OCI-LY1 (cell line): ENCODE data around the gene HMGXB3.

ENCODE experiments used
- H2AFZ ChIP-seq: fragments of 200-600 bp; sonication (generic), shearing (Covaris generic); 2 replicates; pipeline ENCODE4 v1.6.0; 2014; ENCODE audit warnings: antibody characterized with exemption, mild to moderate bottlenecking, low read length
- H3F3A ChIP-seq: fragments of 200-600 bp; sonication (generic), shearing (Covaris generic); 2 replicates; pipeline ENCODE4 v1.6.0; 2014; ENCODE audit warnings: mild to moderate bottlenecking, antibody characterized with exemption, low read length, moderate library complexity; ENCODE audit not compliant: insufficient read depth
- H3K27ac ChIP-seq: fragments of 200-600 bp; sonication (generic); 2 replicates; pipeline ENCODE4 v1.5.1; 2014; ENCODE audit warnings: low read length, mixed run types, mild to moderate bottlenecking, low read depth; ENCODE audit not compliant: poor library complexity, severe bottlenecking
- H3K27me3 ChIP-seq: fragments of 200-600 bp; sonication (generic); 2 replicates; pipeline ENCODE4 v1.6.0; 2014; ENCODE audit warnings: antibody characterized with exemption, mild to moderate bottlenecking, low read length, moderate library complexity; ENCODE audit not compliant: insufficient read depth
- H3K36me3 ChIP-seq: fragments of 200-600 bp; sonication (generic); 2 replicates; pipeline ENCODE4 v1.6.1; 2014; ENCODE audit warnings: mild to moderate bottlenecking, antibody characterized with exemption, low read length, moderate library complexity, mixed read lengths; ENCODE audit not compliant: insufficient read depth
- H3K4me1 ChIP-seq: fragments of 200-600 bp; sonication (generic); 2 replicates; pipeline ENCODE4 v1.5.1; 2014; ENCODE audit warnings: mild to moderate bottlenecking, low read length, moderate library complexity; ENCODE audit not compliant: insufficient read depth, severe bottlenecking
- H3K4me2 ChIP-seq: fragments of 200-600 bp; sonication (generic), shearing (Covaris generic); 2 replicates; pipeline ENCODE4 v1.6.1; 2014; ENCODE audit warnings: low read length
- H3K4me3 ChIP-seq: fragments of 200-600 bp; sonication (generic); 2 replicates; pipeline ENCODE4 v1.5.1; 2014; ENCODE audit warnings: low read length, low read depth, mild to moderate bottlenecking, mixed read lengths; ENCODE audit not compliant: poor library complexity, severe bottlenecking
- H3K79me2 ChIP-seq: fragments of 200-600 bp; shearing (Covaris generic); 2 replicates; pipeline ENCODE4 v1.6.1; 2016; ENCODE audit warnings: mixed run types, low read length, mixed read lengths; ENCODE audit not compliant: insufficient read depth
- H3K9ac ChIP-seq: fragments of 200-600 bp; sonication (generic), shearing (Covaris generic); 2 replicates; pipeline ENCODE4 v1.6.1; 2014; ENCODE audit warnings: mild to moderate bottlenecking, low read length, mixed read lengths
- H3K9me2 ChIP-seq: fragments of 200-600 bp; sonication (generic), shearing (Covaris generic); 2 replicates; pipeline ENCODE4 v1.6.1; 2014; ENCODE audit warnings: low read depth, mild to moderate bottlenecking, low read length, mixed read lengths
- H3K9me3 ChIP-seq: fragments of 200-600 bp; shearing (Covaris generic); 2 replicates; pipeline ENCODE4 v1.6.1; 2014; ENCODE audit warnings: low read length, mixed read lengths
- H4K20me1 ChIP-seq: fragments of 200-600 bp; sonication (generic), shearing (Covaris generic); 2 replicates; pipeline ENCODE4 v1.6.0; 2016; ENCODE audit warnings: mild to moderate bottlenecking, low read length; ENCODE audit not compliant: insufficient read depth
- EZH2 ChIP-seq: fragments of 200-600 bp; sonication (generic), shearing (Covaris generic); IDR thresholded peaks from 2 replicates; pipeline ENCODE4 v1.8.0; 2017; ENCODE audit warnings: borderline replicate concordance, mixed run types, mild to moderate bottlenecking, antibody characterized with exemption, low read length, moderate library complexity, mixed read lengths
- TF ChIP-seq, protein P1 (sequence below): fragments of 200-600 bp; sonication (generic), shearing (Covaris generic); IDR thresholded peaks from 2 replicates; pipeline ENCODE4 v1.5.1; 2017; ENCODE audit warnings: mild to moderate bottlenecking, antibody characterized with exemption, low read length, moderate library complexity, mixed read lengths

Gene HMGXB3

DNA sequence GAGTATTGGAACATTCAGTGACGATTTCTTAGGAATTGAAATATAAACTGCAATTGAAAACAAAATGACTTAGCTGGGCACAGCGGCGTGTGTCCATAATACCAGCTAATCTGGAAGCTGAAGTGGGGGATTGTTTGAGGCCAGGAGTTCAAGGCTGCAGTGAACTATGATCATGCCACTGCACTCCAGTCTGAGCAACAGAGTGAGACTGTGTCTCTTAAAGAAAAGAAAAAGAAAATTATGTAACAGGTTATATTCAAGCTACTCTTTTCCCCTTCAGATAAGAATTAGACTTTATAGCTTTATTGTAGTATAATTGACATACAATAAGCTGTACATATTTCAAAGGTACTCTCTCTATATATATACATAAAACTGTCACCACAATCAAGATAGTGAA is 33.6 kb upstream of the HMGXB3 start:
- Histone ChIP-seq H3K9me3 (no peaks in the 10 kb centered on the region), H4K20me1 (no peaks in the 10 kb centered on the region), H3K9ac (no peak overlapping the region), H3K79me2 (no peaks in the 10 kb centered on the region), H3K4me1 (peaks cover 6% of the 10 kb centered on the region), H3F3A (no peaks in the 10 kb centered on the region), H3K4me2 (no peak overlapping the region), H3K4me3 (no peak overlapping the region), H3K36me3 (no peaks in the 10 kb centered on the region), H2AFZ (no peak overlapping the region), H3K27me3 (no peaks in the 10 kb centered on the region), H3K27ac (no peak overlapping the region), H3K9me2 (no peaks in the 10 kb centered on the region)
- TF ChIP-seq EZH2, result no peak

DNA sequence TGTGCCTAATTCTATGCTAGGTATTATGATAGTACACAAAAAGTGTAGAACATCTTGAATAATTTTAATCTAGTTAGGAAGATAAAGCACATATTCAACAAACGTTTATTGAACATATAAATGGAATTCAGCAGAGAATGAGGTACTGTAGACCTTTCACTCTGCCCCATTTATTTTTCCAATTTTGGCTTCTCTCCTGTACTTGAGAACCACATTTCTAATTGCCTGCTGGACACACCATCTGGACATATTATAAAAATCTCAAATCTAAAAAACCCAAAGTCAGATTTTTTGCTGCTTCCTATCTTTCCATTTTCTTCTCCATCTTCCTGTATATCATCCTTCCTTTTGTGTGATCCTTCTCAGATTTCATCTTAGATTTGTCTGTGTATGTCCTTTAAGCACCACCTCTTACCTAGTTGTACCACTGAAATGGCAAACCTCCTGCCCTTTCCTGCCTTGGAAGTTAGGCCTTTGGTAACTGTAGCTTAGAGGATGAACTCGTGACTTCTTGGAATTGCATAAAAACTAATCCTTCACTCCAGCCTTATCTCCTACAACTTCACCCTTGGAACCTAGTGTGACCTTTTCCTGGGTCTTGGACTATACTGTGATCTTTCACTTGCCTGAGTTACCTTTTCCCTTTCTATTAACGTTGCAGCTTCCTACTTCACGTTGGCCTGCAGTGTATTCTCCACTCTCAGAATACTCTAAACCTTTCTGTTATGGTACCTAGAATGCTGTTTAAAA is 31.2 kb upstream of the HMGXB3 start:
- Histone ChIP-seq H3K9me3 (no peaks in the 10 kb centered on the region), H2AFZ (no peak overlapping the region), H3K4me3 (no peak overlapping the region)

DNA sequence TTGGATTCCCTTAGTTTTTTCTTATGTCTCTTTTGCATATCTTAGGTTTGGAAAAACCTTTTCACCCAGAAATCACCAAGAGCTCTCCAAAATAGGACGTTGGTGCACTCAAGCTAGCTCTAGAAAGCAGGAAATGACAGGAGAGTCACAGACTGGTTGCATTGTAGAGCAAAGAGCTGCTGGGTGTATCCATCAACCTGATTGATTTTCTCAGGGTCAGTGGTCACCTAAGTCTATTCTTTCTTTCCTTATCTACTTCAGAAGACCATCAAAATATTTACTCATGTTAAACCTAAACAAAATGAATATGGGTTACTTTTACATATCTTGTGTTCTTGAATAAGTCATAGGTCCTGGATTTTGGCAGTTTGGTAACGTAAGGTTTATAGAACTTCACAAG is 25.1 kb upstream of the HMGXB3 start:
- no peaks in the 10 kb centered on the region for H3K9me3 ChIP-seq
- H3K27ac ChIP-seq, result no peak overlapping the region
- H3K9ac ChIP-seq, result no peak overlapping the region
- no peaks in the 10 kb centered on the region for H3F3A ChIP-seq
- H3K9me2 ChIP-seq, result no peaks in the 10 kb centered on the region
- no peak overlapping the region for H2AFZ ChIP-seq
- no peaks in the 10 kb centered on the region for H3K27me3 ChIP-seq
- H3K36me3 ChIP-seq, result peaks cover 6% of the 10 kb centered on the region
- no peaks in the 10 kb centered on the region for H4K20me1 ChIP-seq
- no peak overlapping the region for H3K4me2 ChIP-seq
- H3K4me1 ChIP-seq, result no peaks in the 10 kb centered on the region
- H3K79me2 ChIP-seq, result no peaks in the 10 kb centered on the region
- TF ChIP-seq EZH2, result no peak
- TF ChIP-seq, protein P1, sequence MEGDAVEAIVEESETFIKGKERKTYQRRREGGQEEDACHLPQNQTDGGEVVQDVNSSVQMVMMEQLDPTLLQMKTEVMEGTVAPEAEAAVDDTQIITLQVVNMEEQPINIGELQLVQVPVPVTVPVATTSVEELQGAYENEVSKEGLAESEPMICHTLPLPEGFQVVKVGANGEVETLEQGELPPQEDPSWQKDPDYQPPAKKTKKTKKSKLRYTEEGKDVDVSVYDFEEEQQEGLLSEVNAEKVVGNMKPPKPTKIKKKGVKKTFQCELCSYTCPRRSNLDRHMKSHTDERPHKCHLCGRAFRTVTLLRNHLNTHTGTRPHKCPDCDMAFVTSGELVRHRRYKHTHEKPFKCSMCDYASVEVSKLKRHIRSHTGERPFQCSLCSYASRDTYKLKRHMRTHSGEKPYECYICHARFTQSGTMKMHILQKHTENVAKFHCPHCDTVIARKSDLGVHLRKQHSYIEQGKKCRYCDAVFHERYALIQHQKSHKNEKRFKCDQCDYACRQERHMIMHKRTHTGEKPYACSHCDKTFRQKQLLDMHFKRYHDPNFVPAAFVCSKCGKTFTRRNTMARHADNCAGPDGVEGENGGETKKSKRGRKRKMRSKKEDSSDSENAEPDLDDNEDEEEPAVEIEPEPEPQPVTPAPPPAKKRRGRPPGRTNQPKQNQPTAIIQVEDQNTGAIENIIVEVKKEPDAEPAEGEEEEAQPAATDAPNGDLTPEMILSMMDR, result no peak
- no peak overlapping the region for H3K4me3 ChIP-seq

More for the DNA sequence above, 31.2 kb upstream of the HMGXB3 start:
- Histone ChIP-seq H3K36me3 (no peaks in the 10 kb centered on the region; the same call in 1 of the 2 replicates), H3K27ac (no peak overlapping the region), H3K4me2 (no peak overlapping the region), H3K4me1 (no peaks in the 10 kb centered on the region), H3F3A (no peaks in the 10 kb centered on the region), H3K27me3 (no peaks in the 10 kb centered on the region), H3K9ac (no peak overlapping the region), H3K9me2 (no peaks in the 10 kb centered on the region), H3K79me2 (no peaks in the 10 kb centered on the region), H4K20me1 (no peaks in the 10 kb centered on the region)
- TF ChIP-seq EZH2, result no peak
- TF ChIP-seq, protein P1, result no peak

DNA sequence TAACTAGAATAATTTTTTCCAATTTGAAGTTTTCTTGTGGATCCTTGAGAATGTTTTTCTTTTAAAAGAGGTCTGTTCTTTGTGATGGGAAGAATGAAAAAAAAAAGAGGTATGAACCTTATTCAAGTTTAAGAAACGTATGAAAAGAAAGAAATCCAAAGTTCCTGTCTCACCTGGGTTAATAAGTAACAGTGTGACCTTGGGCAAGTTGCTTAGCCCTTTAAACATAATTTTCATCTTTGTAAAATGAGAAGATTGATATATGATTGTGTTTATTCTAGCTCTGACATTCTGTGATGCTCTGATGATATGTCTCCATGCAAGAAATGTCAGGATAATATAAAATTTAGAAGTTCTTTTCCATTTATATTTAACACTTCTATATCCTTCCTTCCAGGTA is 20.6 kb upstream of the HMGXB3 start:
- H4K20me1 ChIP-seq, result no peaks in the 10 kb centered on the region
- H3K27ac ChIP-seq, result no peak overlapping the region
- no peak for TF ChIP-seq EZH2
- TF ChIP-seq, protein P1, result no peak
- no peaks in the 10 kb centered on the region for H3K9me3 ChIP-seq
- H3K27me3 ChIP-seq, result no peaks in the 10 kb centered on the region
- H3K36me3 ChIP-seq, result peaks cover 6% of the 10 kb centered on the region; the same call in 1 of the 2 replicates
- H3K9me2 ChIP-seq, result no peaks in the 10 kb centered on the region
- H3K4me2 ChIP-seq, result no peak overlapping the region
- H3K9ac ChIP-seq, result no peak overlapping the region
- H2AFZ ChIP-seq, result no peak overlapping the region
- no peaks in the 10 kb centered on the region for H3F3A ChIP-seq
- H3K4me1 ChIP-seq, result no peaks in the 10 kb centered on the region
- no peak overlapping the region for H3K4me3 ChIP-seq
- no peaks in the 10 kb centered on the region for H3K79me2 ChIP-seq
